H1 (cell line): ENCODE data around the gene CUZD1. TPM values are rescaled to one million over a fixed set of nuclear protein-coding genes. Genes with fewer than 3 reads are reported as not detected.
"Not testable (repeated sequence)": the region's sequence is repeated elsewhere in the genome, so short reads cannot be mapped to it uniquely, and the experiment has no call there.

ENCODE experiments used
- CTCF ChIA-PET: fragments of 300-600 bp; sonication (Branson Sonifier 250); formaldehyde crosslinking; loops from one replicate; lab custom pipeline; 2021; ENCODE audit not compliant: partially characterized antibody; lab: Charles Lee
- POLR2A ChIA-PET: fragments of 300-600 bp; sonication (Branson Sonifier 250); formaldehyde crosslinking; loops from one replicate; lab custom pipeline; 2021; ENCODE audit warnings: inconsistent platforms; ENCODE audit not compliant: partially characterized antibody; lab: Charles Lee
- DNase-seq, 2 experiments: peaks; one replicate each; pipeline versions ENCODE4 v3.0.0 to v3.0.0-alpha.2; 2010 to 2022; ENCODE audit warnings: low spot score in 2 of 2, low read depth in 1 of 2, mixed read lengths in 1 of 2
- FAIRE-seq: peaks from 2 replicates; lab custom pipeline; 2011; peaks lifted over from hg19 to GRCh38; lab: Jason Lieb, UNC
- H2AFZ ChIP-seq: 2 replicates; pipeline ENCODE4 v1.8.1; 2012; ENCODE audit warnings: low read length, inconsistent platforms
- H2AK5ac ChIP-seq: 2 replicates; pipeline ENCODE4 v1.6.1; 2013; ENCODE audit warnings: low read depth, low read length
- H2BK120ac ChIP-seq: replicated peaks from 2 replicates; pipeline ENCODE3; 2013; ENCODE audit warnings: low read depth, low read length, inconsistent platforms
- H2BK12ac ChIP-seq: 2 replicates; pipeline ENCODE4 v1.6.1; 2013; ENCODE audit warnings: low read depth, low read length
- H2BK15ac ChIP-seq: 2 replicates; pipeline ENCODE4 v1.6.1; 2013; ENCODE audit warnings: low read length
- H2BK20ac ChIP-seq: 2 replicates; pipeline ENCODE4 v1.6.1; 2013; ENCODE audit warnings: low read length
- H2BK5ac ChIP-seq: 2 replicates; pipeline ENCODE4 v1.6.1; 2013; ENCODE audit warnings: low read depth, low read length
- H3K14ac ChIP-seq: 2 replicates; pipeline ENCODE4 v1.6.1; 2013; ENCODE audit warnings: inconsistent platforms; ENCODE audit not compliant: insufficient read length
- H3K18ac ChIP-seq: 2 replicates; pipeline ENCODE4 v1.6.1; 2013; ENCODE audit warnings: low read length; ENCODE audit errors: extremely low read depth
- H3K23ac ChIP-seq: 2 replicates; pipeline ENCODE4 v1.6.1; 2013; ENCODE audit warnings: inconsistent platforms; ENCODE audit not compliant: insufficient read length
- H3K23me2 ChIP-seq: 2 replicates; pipeline ENCODE4 v1.6.1; 2013; ENCODE audit warnings: low read depth, low read length
- H3K27ac ChIP-seq: 2 replicates; pipeline ENCODE4 v1.6.1; 2011; ENCODE audit warnings: low read depth, low read length, inconsistent platforms
- H3K27me3 ChIP-seq, 4 experiments: replicated peaks in 1 of 4; 1 replicate in 1 of 4; 2 replicates in 3 of 4; pipeline versions ENCODE4 v1.6.1 to v1.8.1; 2011 to 2013; ENCODE audit warnings: low read length in 3 of 4, mild to moderate bottlenecking in 3 of 4, inconsistent platforms in 2 of 4, mixed read lengths in 2 of 4, moderate library complexity in 1 of 4; ENCODE audit not compliant: control insufficient read depth in 3 of 4, insufficient read depth in 3 of 4; ENCODE audit errors: extremely low read depth in 1 of 4
- H3K36me3 ChIP-seq, 4 experiments: 2 replicates each; pipeline versions ENCODE4 v1.6.1 to v1.8.1; 2011 to 2013; ENCODE audit warnings: mild to moderate bottlenecking in 4 of 4, low read length in 3 of 4, moderate library complexity in 2 of 4, control low read depth in 1 of 4, inconsistent platforms in 1 of 4; ENCODE audit not compliant: insufficient read depth in 4 of 4, control insufficient read depth in 2 of 4
- H3K4ac ChIP-seq: replicated peaks from 2 replicates; pipeline ENCODE3; 2013; ENCODE audit warnings: low read length, low read depth, mixed read lengths, inconsistent platforms; ENCODE audit not compliant: insufficient read length
- H3K4me1 ChIP-seq, 4 experiments: replicated peaks in 1 of 4; 1 replicate in 1 of 4; 2 replicates in 3 of 4; pipeline versions ENCODE4 v1.6.1 to v1.8.1; 2011 to 2013; ENCODE audit warnings: low read length in 3 of 4, inconsistent platforms in 2 of 4, mixed read lengths in 1 of 4; ENCODE audit not compliant: insufficient read depth in 4 of 4, control insufficient read depth in 3 of 4
- H3K4me2 ChIP-seq, 2 experiments: 2 replicates each; pipeline versions ENCODE4 v1.6.1 to v1.8.1; 2011 to 2013; ENCODE audit warnings: low read depth in 2 of 2, low read length in 2 of 2, control low read depth in 1 of 2, inconsistent platforms in 1 of 2, mild to moderate bottlenecking in 1 of 2; ENCODE audit not compliant: insufficient read depth in 1 of 2
- H3K4me3 ChIP-seq, 4 experiments: fragments of 200-600, 300-600 bp in 1 of 4; sonication (generic), shearing (Covaris generic), sonication (Bioruptor Twin) in 1 of 4; 2 replicates each; pipeline versions ENCODE4 v1.5.1 to v1.8.1; 2011 to 2016; ENCODE audit warnings: low read length in 4 of 4, low read depth in 3 of 4, control low read depth in 2 of 4, inconsistent platforms in 2 of 4, mild to moderate bottlenecking in 2 of 4, mixed read lengths in 1 of 4, moderate library complexity in 1 of 4; ENCODE audit not compliant: insufficient read depth in 2 of 4; ENCODE audit errors: extremely low read depth in 1 of 4
- H3K56ac ChIP-seq: replicated peaks from 2 replicates; pipeline ENCODE3; 2013; ENCODE audit warnings: low read depth, mild to moderate bottlenecking, mixed read lengths, low read length, inconsistent platforms; ENCODE audit not compliant: insufficient read length
- H3K79me1 ChIP-seq: 2 replicates; pipeline ENCODE4 v1.6.1; 2013; ENCODE audit warnings: low read depth, low read length, control low read depth
- H3K79me2 ChIP-seq, 2 experiments: 2 replicates each; pipeline versions ENCODE4 v1.6.1 to v1.8.1; 2012 to 2013; ENCODE audit warnings: low read length in 2 of 2, mild to moderate bottlenecking in 2 of 2, inconsistent platforms in 1 of 2; ENCODE audit not compliant: insufficient read depth in 2 of 2, control insufficient read depth in 1 of 2
- H3K9ac ChIP-seq, 4 experiments: replicated peaks in 1 of 4; 1 replicate in 1 of 4; 2 replicates in 3 of 4; pipeline versions ENCODE4 v1.6.1 to v1.8.1; 2011 to 2013; ENCODE audit warnings: low read depth in 3 of 4, low read length in 3 of 4, control low read depth in 2 of 4, mild to moderate bottlenecking in 2 of 4, moderate library complexity in 2 of 4, inconsistent platforms in 1 of 4; ENCODE audit errors: extremely low read depth in 1 of 4
- H3K9me3 ChIP-seq, 2 experiments: 2 replicates each; pipeline versions ENCODE4 v1.6.1 to v1.8.1; 2012 to 2013; ENCODE audit warnings: mild to moderate bottlenecking in 2 of 2, moderate library complexity in 2 of 2, control low read depth in 1 of 2, inconsistent platforms in 1 of 2, low read depth in 1 of 2, low read length in 1 of 2, mixed read lengths in 1 of 2; ENCODE audit not compliant: insufficient read depth in 2 of 2
- H4K20me1 ChIP-seq, 2 experiments: replicated peaks in 1 of 2; 2 replicates each; pipeline versions ENCODE3 to v1.8.1; 2011 to 2013; ENCODE audit warnings: inconsistent platforms in 2 of 2, low read length in 2 of 2, mild to moderate bottlenecking in 1 of 2; ENCODE audit not compliant: insufficient read depth in 2 of 2, control insufficient read depth in 1 of 2
- H4K5ac ChIP-seq: 2 replicates; pipeline ENCODE4 v1.6.1; 2013; ENCODE audit warnings: low read length, low read depth, mixed read lengths, inconsistent platforms; ENCODE audit not compliant: insufficient read length
- H4K8ac ChIP-seq: 2 replicates; pipeline ENCODE4 v1.8.0; 2013; ENCODE audit warnings: mild to moderate bottlenecking, moderate library complexity, low read length, inconsistent platforms; ENCODE audit not compliant: insufficient read depth; ENCODE audit errors: extremely low read depth
- H4K91ac ChIP-seq: replicated peaks from 2 replicates; pipeline ENCODE3; 2013; ENCODE audit warnings: low read length, mixed read lengths, inconsistent platforms; ENCODE audit not compliant: insufficient read length
- WGBS, 2 experiments: shearing (Covaris generic) in 1 of 2; methylation state at CpG; one replicate each; pipeline versions ENCODE4 v1.1.6 to v1.1.7; 2013 to 2015; ENCODE audit warnings: low lambda C conversion rate in 2 of 2, mixed read lengths in 2 of 2, inconsistent platforms in 1 of 2, low coverage in 1 of 2, missing lambda C conversion rate in 1 of 2; ENCODE audit not compliant: insufficient replicate concordance in 2 of 2, insufficient coverage in 1 of 2, insufficient read length in 1 of 2; ENCODE audit errors: extremely low coverage in 1 of 2, missing lambda C conversion rate in 1 of 2; 5-methylcytosine and 5-hydroxymethylcytosine counted together
- polyA plus RNA-seq, 7 experiments: library from polyadenylated mRNA; depleted of rRNA in 3 of 7; stranded (reverse) in 5 of 7; unstranded in 2 of 7; fragments of >200 nt in 5 of 7; fragments of 200-250 nt in 2 of 7; gene quantifications; 1 replicate in 5 of 7; 2 replicates in 1 of 7; 4 replicates in 1 of 7; pipeline versions ENCODE4 v1.2.1 to v1.2.3, GENCODE V29; 2011 to 2013; ENCODE audit warnings: missing spikeins in 2 of 7, mixed read lengths in 2 of 7
- total RNA-seq: library from RNA; stranded (reverse); fragmentation: NEBNext Ultra II Directional; extraction: Animal tissue kit (Norgen Biotek cat#: 25700); gene quantifications from 2 replicates; pipeline ENCODE4 v1.2.1, GENCODE V29; 2021

The CUZD1 gene
- total and polyA plus RNA-seq, 2 of the 8 experiments (the other 6 are each of a cell fraction or from before 2014, with no cell fraction given) = 11.9 to 30.0 TPM

DNA sequence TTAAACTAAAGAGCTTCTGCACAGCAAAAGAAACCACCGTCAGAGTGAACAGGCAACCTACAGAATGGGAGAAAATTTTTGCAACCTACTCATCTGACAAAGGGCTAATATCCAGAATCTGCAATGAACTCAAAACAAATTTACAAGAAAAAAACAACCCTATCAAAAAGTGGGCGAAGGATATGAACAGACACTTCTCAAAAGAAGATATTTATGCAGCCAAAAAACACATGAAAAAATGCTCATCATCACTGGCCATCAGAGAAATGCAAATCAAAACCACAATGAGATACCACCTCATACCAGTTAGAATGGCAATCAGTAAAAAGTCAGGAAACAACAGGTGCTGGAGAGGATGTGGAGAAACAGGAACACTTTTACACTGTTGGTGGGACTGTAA, 26.3 kb upstream of the CUZD1 start:
- not testable (repeated sequence) for H3K9ac ChIP-seq, FAIRE-seq

DNA sequence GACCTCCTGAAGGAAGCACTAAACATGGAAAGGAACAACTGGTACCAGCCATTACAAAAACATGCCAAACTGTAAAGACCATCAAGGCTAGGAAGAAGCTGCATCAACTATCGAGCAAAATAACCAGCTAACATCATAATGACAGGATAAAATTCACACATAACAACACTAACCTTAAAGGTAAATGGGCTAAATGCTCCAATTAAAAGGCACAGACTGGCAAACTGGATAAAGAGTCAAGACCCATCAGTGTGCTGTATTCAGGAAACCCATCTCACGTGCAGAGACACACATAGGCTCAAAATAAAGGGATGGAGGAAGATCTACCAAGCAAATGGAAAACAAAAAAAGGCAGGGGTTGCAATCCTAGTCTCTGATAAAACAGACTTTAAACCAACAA, 23.1 kb upstream of the CUZD1 start:
- DNase-seq, H3K18ac ChIP-seq, H4K5ac ChIP-seq, POLR2A ChIA-PET, H3K9ac ChIP-seq, H3K14ac ChIP-seq, H2BK12ac ChIP-seq, H3K79me2 ChIP-seq, FAIRE-seq, H3K4ac ChIP-seq, H4K8ac ChIP-seq, H4K91ac ChIP-seq, H2AK5ac ChIP-seq, H2BK15ac ChIP-seq, H3K56ac ChIP-seq, H3K23ac ChIP-seq, H2BK120ac ChIP-seq, H2BK20ac ChIP-seq, H3K4me2 ChIP-seq, H3K27me3 ChIP-seq, H4K20me1 ChIP-seq, H2BK5ac ChIP-seq, H3K79me1 ChIP-seq, H3K4me3 ChIP-seq, H2AFZ ChIP-seq, CTCF ChIA-PET, H3K4me1 ChIP-seq, H3K23me2 ChIP-seq, H3K27ac ChIP-seq, H3K36me3 ChIP-seq: not testable (repeated sequence)
- WGBS, 2 experiments = 100% methylated on average over 1 of the region's 2 CpGs; no CpG with 5 or more reads in 1 of the 2 experiments
- H3K9me3 ChIP-seq = peaks cover 9 to 13% of the 10 kb centered on the region in 2 experiments

More for the DNA sequence above, 26.3 kb upstream of the CUZD1 start:
- H4K20me1 ChIP-seq, H3K4me2 ChIP-seq, H3K9me3 ChIP-seq, H2AFZ ChIP-seq, H2BK12ac ChIP-seq, H2BK15ac ChIP-seq, H2AK5ac ChIP-seq, H4K91ac ChIP-seq, H3K36me3 ChIP-seq, H4K5ac ChIP-seq, H2BK120ac ChIP-seq, H3K23me2 ChIP-seq, POLR2A ChIA-PET, H3K4ac ChIP-seq, H3K79me1 ChIP-seq, H2BK20ac ChIP-seq, CTCF ChIA-PET, H3K79me2 ChIP-seq, H2BK5ac ChIP-seq, H3K27me3 ChIP-seq, DNase-seq, H3K56ac ChIP-seq, H4K8ac ChIP-seq, H3K14ac ChIP-seq, H3K27ac ChIP-seq, H3K4me3 ChIP-seq, H3K18ac ChIP-seq, H3K23ac ChIP-seq: not testable (repeated sequence)
- 83% methylated on average over 2 of the region's 2 CpGs; no CpG with 5 or more reads in 1 of the 2 experiments for WGBS, 2 experiments
- H3K4me1 ChIP-seq = peaks cover 2 to 25% (median 9%) of the 10 kb centered on the region in 4 experiments; a peak in 6 of 7 replicates
